Activated naive CD4-positive, alpha-beta T cell treated with anti-CD3 and anti-CD28 coated beads, Interleukin-2, amount 50 U/mL, for 24 hours (primary cell): ENCODE results near the gene TMEM247.

Experiments used
- H3K27ac Mint-ChIP-seq: one replicate; pipeline ENCODE4 v1.8.0; 2021; ENCODE audit warnings: mild to moderate bottlenecking, mixed read lengths
- H3K27me3 Mint-ChIP-seq: one replicate; pipeline ENCODE4 v1.8.0; 2021; ENCODE audit warnings: mixed read lengths
- H3K36me3 Mint-ChIP-seq: one replicate; pipeline ENCODE4 v1.8.0; 2021; ENCODE audit warnings: mixed read lengths
- H3K4me1 Mint-ChIP-seq: one replicate; pipeline ENCODE4 v1.8.0; 2021; ENCODE audit warnings: mixed read lengths
- H3K4me3 Mint-ChIP-seq: one replicate; pipeline ENCODE4 v1.8.0; 2021; ENCODE audit warnings: mild to moderate bottlenecking, mixed read lengths
- H3K9me3 Mint-ChIP-seq: one replicate; pipeline ENCODE4 v1.8.0; 2021; ENCODE audit warnings: mixed read lengths

TMEM247 gene

GRCh38 chr2:46493241-46493970 lies 14.0 kb downstream of the TMEM247 start:
- H3K36me3 Mint-ChIP-seq = no peaks in the 10 kb centered on the region
- H3K27ac Mint-ChIP-seq = no peak overlapping the region
- no peaks in the 10 kb centered on the region for H3K27me3 Mint-ChIP-seq

GRCh38 chr2:46493971-46494250 lies 14.5 kb downstream of the TMEM247 start:
- H3K9me3 Mint-ChIP-seq = no peaks in the 10 kb centered on the region
- no peak overlapping the region for H3K27ac Mint-ChIP-seq
- no peak overlapping the region for H3K4me3 Mint-ChIP-seq
- H3K27me3 Mint-ChIP-seq = peaks cover 1% of the 10 kb centered on the region
- no peaks in the 10 kb centered on the region for H3K36me3 Mint-ChIP-seq
- peaks cover 3% of the 10 kb centered on the region for H3K4me1 Mint-ChIP-seq

More at GRCh38 chr2:46493241-46493970, 14.0 kb downstream of the TMEM247 start:
- Mint-ChIP-seq H3K4me3 (no peak overlapping the region), H3K9me3 (no peaks in the 10 kb centered on the region), H3K4me1 (no peaks in the 10 kb centered on the region)

GRCh38 chr2:46494596-46494995 lies 15.2 kb downstream of the TMEM247 start:
- no peak overlapping the region for H3K27ac Mint-ChIP-seq
- peaks cover 1% of the 10 kb centered on the region for H3K27me3 Mint-ChIP-seq
- H3K36me3 Mint-ChIP-seq = no peaks in the 10 kb centered on the region
- no peak overlapping the region for H3K4me3 Mint-ChIP-seq
- H3K4me1 Mint-ChIP-seq = peaks cover 9% of the 10 kb centered on the region
- no peaks in the 10 kb centered on the region for H3K9me3 Mint-ChIP-seq

GRCh38 chr2:46495231-46496030 lies 16.1 kb downstream of the TMEM247 start:
- peaks cover 1% of the 10 kb centered on the region for H3K27me3 Mint-ChIP-seq
- peak overlapping the region; percentile 14 for H3K27ac Mint-ChIP-seq
- H3K4me3 Mint-ChIP-seq = no peak overlapping the region
- H3K36me3 Mint-ChIP-seq = no peaks in the 10 kb centered on the region
- H3K4me1 Mint-ChIP-seq = peaks cover 18% of the 10 kb centered on the region
- H3K9me3 Mint-ChIP-seq = no peaks in the 10 kb centered on the region

GRCh38 chr2:46497766-46498165 lies 18.4 kb downstream of the TMEM247 start:
- no peaks in the 10 kb centered on the region for H3K36me3 Mint-ChIP-seq
- H3K4me1 Mint-ChIP-seq = peaks cover 18% of the 10 kb centered on the region
- H3K4me3 Mint-ChIP-seq = no peak overlapping the region
- no peaks in the 10 kb centered on the region for H3K9me3 Mint-ChIP-seq
- no peak overlapping the region for H3K27ac Mint-ChIP-seq
- peaks cover 1% of the 10 kb centered on the region for H3K27me3 Mint-ChIP-seq

GRCh38 chr2:46498681-46499080 lies 19.3 kb downstream of the TMEM247 start:
- peak overlapping the region; percentile 62 for H3K27ac Mint-ChIP-seq
- no peaks in the 10 kb centered on the region for H3K36me3 Mint-ChIP-seq
- peaks cover 18% of the 10 kb centered on the region for H3K4me1 Mint-ChIP-seq
- no peaks in the 10 kb centered on the region for H3K9me3 Mint-ChIP-seq
- peak overlapping the region; percentile 93 for H3K4me3 Mint-ChIP-seq
- H3K27me3 Mint-ChIP-seq = peaks cover 1% of the 10 kb centered on the region

- Mint-ChIP-seq H3K27ac (no peak overlapping the region), H3K36me3 (no peaks in the 10 kb centered on the region)
Measured at GRCh38 chr2:46499392-46499785, 20.0 kb downstream of the TMEM247 start.

GRCh38 chr2:46500801-46501200 lies 21.4 kb downstream of the TMEM247 start:
- Mint-ChIP-seq H3K9me3 (no peaks in the 10 kb centered on the region), H3K4me3 (peak overlapping the region; percentile 44), H3K27ac (no peak overlapping the region), H3K36me3 (no peaks in the 10 kb centered on the region), H3K4me1 (peaks cover 18% of the 10 kb centered on the region), H3K27me3 (peaks cover 1% of the 10 kb centered on the region)

More at GRCh38 chr2:46499392-46499785, 20.0 kb downstream of the TMEM247 start:
- H3K4me3 Mint-ChIP-seq = peak overlapping the region; percentile 93
- H3K4me1 Mint-ChIP-seq = peaks cover 18% of the 10 kb centered on the region
- peaks cover 1% of the 10 kb centered on the region for H3K27me3 Mint-ChIP-seq
- H3K9me3 Mint-ChIP-seq = no peaks in the 10 kb centered on the region

GRCh38 chr2:46502291-46502885 lies 23.0 kb downstream of the TMEM247 start:
- Mint-ChIP-seq H3K27ac (no peak overlapping the region), H3K4me3 (no peak overlapping the region), H3K36me3 (peaks cover 3% of the 10 kb centered on the region), H3K4me1 (peaks cover 18% of the 10 kb centered on the region), H3K27me3 (peaks cover 1% of the 10 kb centered on the region), H3K9me3 (no peaks in the 10 kb centered on the region)

GRCh38 chr2:46503686-46504085 lies 24.3 kb downstream of the TMEM247 start:
- peaks cover 18% of the 10 kb centered on the region for H3K4me1 Mint-ChIP-seq
- no peak overlapping the region for H3K27ac Mint-ChIP-seq
- H3K9me3 Mint-ChIP-seq = no peaks in the 10 kb centered on the region
- H3K36me3 Mint-ChIP-seq = peaks cover 3% of the 10 kb centered on the region
- H3K27me3 Mint-ChIP-seq = peaks cover 1% of the 10 kb centered on the region
- H3K4me3 Mint-ChIP-seq = no peak overlapping the region

- Mint-ChIP-seq H3K4me3 (no peak overlapping the region), H3K27ac (no peak overlapping the region), H3K4me1 (peaks cover 12% of the 10 kb centered on the region), H3K9me3 (no peaks in the 10 kb centered on the region), H3K27me3 (no peaks in the 10 kb centered on the region), H3K36me3 (peaks cover 3% of the 10 kb centered on the region)
Measured at GRCh38 chr2:46504221-46504620, 24.9 kb downstream of the TMEM247 start.

- Mint-ChIP-seq H3K4me1 (peaks cover 6% of the 10 kb centered on the region), H3K27ac (no peak overlapping the region), H3K27me3 (no peaks in the 10 kb centered on the region), H3K4me3 (no peak overlapping the region), H3K9me3 (no peaks in the 10 kb centered on the region), H3K36me3 (peaks cover 3% of the 10 kb centered on the region)
Measured at GRCh38 chr2:46504685-46505471, 25.5 kb downstream of the TMEM247 start.

GRCh38 chr2:46505472-46505783 lies 26.1 kb downstream of the TMEM247 start:
- Mint-ChIP-seq H3K4me1 (peaks cover under 1% of the 10 kb centered on the region), H3K36me3 (peaks cover 3% of the 10 kb centered on the region), H3K9me3 (no peaks in the 10 kb centered on the region), H3K27me3 (no peaks in the 10 kb centered on the region), H3K4me3 (no peak overlapping the region), H3K27ac (no peak overlapping the region)

- peaks cover 3% of the 10 kb centered on the region for H3K36me3 Mint-ChIP-seq
- no peak overlapping the region for H3K27ac Mint-ChIP-seq
- H3K9me3 Mint-ChIP-seq = no peaks in the 10 kb centered on the region
- no peaks in the 10 kb centered on the region for H3K4me1 Mint-ChIP-seq
- H3K4me3 Mint-ChIP-seq = no peak overlapping the region
- H3K27me3 Mint-ChIP-seq = no peaks in the 10 kb centered on the region
Measured at GRCh38 chr2:46506131-46506706, 26.9 kb downstream of the TMEM247 start.

- Mint-ChIP-seq H3K9me3 (no peaks in the 10 kb centered on the region), H3K27me3 (no peaks in the 10 kb centered on the region), H3K4me1 (peaks cover 13% of the 10 kb centered on the region), H3K27ac (no peak overlapping the region), H3K36me3 (peaks cover 3% of the 10 kb centered on the region), H3K4me3 (no peak overlapping the region)
Measured at GRCh38 chr2:46508312-46508711, 28.9 kb downstream of the TMEM247 start.
